HG02870 (cell line): Measurements from ENCODE around the gene GALNT7.
A peak's percentile ranks its signal among the peaks of the same experiment; 100 is the strongest.
"Not testable (repeated sequence)": the region's sequence is repeated elsewhere in the genome, so short reads cannot be mapped to it uniquely, and the experiment has no call there.

Source experiments
- ATAC-seq: cut with Tn5 transposase; IDR thresholded peaks from one replicate; pipeline ENCODE4 v1.9.1; 2021; ENCODE audit warnings: mild to moderate bottlenecking, moderate library complexity; ENCODE audit not compliant: unreplicated experiment

GALNT7 gene

GRCh38 chr4:173166491-173166890 lies 2.1 kb upstream of the GALNT7 start:
- no peak for ATAC-seq

GRCh38 chr4:173167758-173168395 lies 734 bp upstream of the GALNT7 start:
- peak; percentile 16 for ATAC-seq

- ATAC-seq = no peak
These were observed 492 bp downstream of the GALNT7 start for GRCh38 chr4:173169178-173169427.

GRCh38 chr4:173169428-173170181 lies 994 bp downstream of the GALNT7 start:
- ATAC-seq = peak; percentile 63

- ATAC-seq = no peak
These were observed 1.7 kb downstream of the GALNT7 start for GRCh38 chr4:173170182-173170778.

- no peak for ATAC-seq
These were observed 2.5 kb downstream of the GALNT7 start for GRCh38 chr4:173171098-173171497.

- ATAC-seq = no peak
These were observed 3.4 kb downstream of the GALNT7 start for GRCh38 chr4:173171987-173172386.

GRCh38 chr4:173174184-173174583 lies 5.6 kb downstream of the GALNT7 start:
- ATAC-seq = no peak

- no peak for ATAC-seq
These were observed 6.0 kb downstream of the GALNT7 start for GRCh38 chr4:173174594-173175012.

- no peak for ATAC-seq
These were observed 7.4 kb downstream of the GALNT7 start for GRCh38 chr4:173176010-173176409.

GRCh38 chr4:173177232-173177631 lies 8.6 kb downstream of the GALNT7 start:
- no peak for ATAC-seq

- ATAC-seq = no peak
These were observed 9.5 kb downstream of the GALNT7 start for GRCh38 chr4:173178144-173178543.

- peak; percentile 63 for ATAC-seq
These were observed 13.2 kb downstream of the GALNT7 start for GRCh38 chr4:173181848-173182247.

- no peak for ATAC-seq
These were observed 13.8 kb downstream of the GALNT7 start for GRCh38 chr4:173182403-173182802.

- not testable (repeated sequence) for ATAC-seq
These were observed 15.1 kb downstream of the GALNT7 start for GRCh38 chr4:173183659-173184247.

GRCh38 chr4:173185847-173186510 lies 17.4 kb downstream of the GALNT7 start:
- no peak for ATAC-seq

GRCh38 chr4:173187732-173188131 lies 19.1 kb downstream of the GALNT7 start:
- no peak for ATAC-seq

- no peak for ATAC-seq
These were observed 20.0 kb downstream of the GALNT7 start for GRCh38 chr4:173188648-173189047.

GRCh38 chr4:173189117-173189693 lies 20.6 kb downstream of the GALNT7 start:
- no peak for ATAC-seq

GRCh38 chr4:173191623-173192041 lies 23.0 kb downstream of the GALNT7 start:
- ATAC-seq = no peak
